Progenitor cell of endocrine pancreas (in vitro differentiated cells): ENCODE results near the gene PRUNE2. TPM values are rescaled to one million over a fixed set of nuclear protein-coding genes. Genes with fewer than 3 reads are reported as not detected.

Experiments used
- DNase-seq: peaks from one replicate; pipeline ENCODE4 v3.0.0; 2021; ENCODE audit warnings: low spot score; ENCODE audit not compliant: unreplicated experiment
- H3K27ac Mint-ChIP-seq: 2 replicates; pipeline ENCODE4 v1.8.0; 2021; ENCODE audit warnings: mild to moderate bottlenecking, moderate library complexity, mixed read lengths
- H3K27me3 Mint-ChIP-seq: 2 replicates; pipeline ENCODE4 v1.8.0; 2021; ENCODE audit warnings: mixed read lengths
- H3K36me3 Mint-ChIP-seq: 2 replicates; pipeline ENCODE4 v1.8.0; 2022; ENCODE audit warnings: mixed read lengths; ENCODE audit not compliant: insufficient read depth
- H3K4me1 Mint-ChIP-seq: 2 replicates; pipeline ENCODE4 v1.8.0; 2021; ENCODE audit warnings: low read depth, mixed read lengths
- H3K4me3 Mint-ChIP-seq: 2 replicates; pipeline ENCODE4 v1.8.0; 2021; ENCODE audit warnings: low read depth, mild to moderate bottlenecking, moderate library complexity, mixed read lengths
- H3K9me3 Mint-ChIP-seq: 2 replicates; pipeline ENCODE4 v1.8.0; 2021; ENCODE audit warnings: low read depth, mixed read lengths
- total RNA-seq: library from RNA; stranded (reverse); gene quantifications from 2 replicates; pipeline ENCODE4 v1.2.1, GENCODE V29; 2021
- TF ChIP-seq, protein P1 (sequence below): fragments of 200-600 bp; sonication (generic); IDR thresholded peaks from one replicate; pipeline ENCODE4 v1.5.0; 2021; ENCODE audit warnings: antibody characterized with exemption, mild to moderate bottlenecking; ENCODE audit not compliant: unreplicated experiment

Gene PRUNE2
- total RNA-seq, 1 donor from 2014 or later, result 5.6 TPM

DNA sequence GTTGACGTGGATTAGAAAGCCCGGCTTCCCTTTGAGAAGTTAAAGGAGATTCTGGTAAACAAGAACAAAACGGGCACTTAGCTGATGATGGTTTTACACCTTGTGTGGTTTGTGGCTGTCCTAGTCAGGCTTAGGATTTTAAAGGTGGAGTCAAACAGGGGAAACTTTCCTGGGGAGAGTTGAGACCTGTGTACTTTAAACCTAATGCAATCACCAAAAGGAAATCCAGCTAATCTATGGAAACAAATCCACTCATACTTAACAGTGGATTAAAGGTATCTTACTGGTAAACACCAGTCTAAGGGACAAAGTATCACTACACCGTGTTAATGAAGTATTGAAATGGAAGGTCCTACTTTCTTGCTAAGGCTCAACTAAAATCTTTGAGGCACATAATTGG, 291.9 kb downstream of the PRUNE2 start:
- H3K4me1 Mint-ChIP-seq, result peaks cover 61% of the 10 kb centered on the region
- DNase-seq, result no peak
- no peaks in the 10 kb centered on the region for H3K9me3 Mint-ChIP-seq
- no peak overlapping the region for H3K27ac Mint-ChIP-seq
- H3K36me3 Mint-ChIP-seq, result no peaks in the 10 kb centered on the region
- no peak overlapping the region for H3K4me3 Mint-ChIP-seq
- TF ChIP-seq, protein P1, sequence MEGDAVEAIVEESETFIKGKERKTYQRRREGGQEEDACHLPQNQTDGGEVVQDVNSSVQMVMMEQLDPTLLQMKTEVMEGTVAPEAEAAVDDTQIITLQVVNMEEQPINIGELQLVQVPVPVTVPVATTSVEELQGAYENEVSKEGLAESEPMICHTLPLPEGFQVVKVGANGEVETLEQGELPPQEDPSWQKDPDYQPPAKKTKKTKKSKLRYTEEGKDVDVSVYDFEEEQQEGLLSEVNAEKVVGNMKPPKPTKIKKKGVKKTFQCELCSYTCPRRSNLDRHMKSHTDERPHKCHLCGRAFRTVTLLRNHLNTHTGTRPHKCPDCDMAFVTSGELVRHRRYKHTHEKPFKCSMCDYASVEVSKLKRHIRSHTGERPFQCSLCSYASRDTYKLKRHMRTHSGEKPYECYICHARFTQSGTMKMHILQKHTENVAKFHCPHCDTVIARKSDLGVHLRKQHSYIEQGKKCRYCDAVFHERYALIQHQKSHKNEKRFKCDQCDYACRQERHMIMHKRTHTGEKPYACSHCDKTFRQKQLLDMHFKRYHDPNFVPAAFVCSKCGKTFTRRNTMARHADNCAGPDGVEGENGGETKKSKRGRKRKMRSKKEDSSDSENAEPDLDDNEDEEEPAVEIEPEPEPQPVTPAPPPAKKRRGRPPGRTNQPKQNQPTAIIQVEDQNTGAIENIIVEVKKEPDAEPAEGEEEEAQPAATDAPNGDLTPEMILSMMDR, result no peak
- no peaks in the 10 kb centered on the region for H3K27me3 Mint-ChIP-seq

DNA sequence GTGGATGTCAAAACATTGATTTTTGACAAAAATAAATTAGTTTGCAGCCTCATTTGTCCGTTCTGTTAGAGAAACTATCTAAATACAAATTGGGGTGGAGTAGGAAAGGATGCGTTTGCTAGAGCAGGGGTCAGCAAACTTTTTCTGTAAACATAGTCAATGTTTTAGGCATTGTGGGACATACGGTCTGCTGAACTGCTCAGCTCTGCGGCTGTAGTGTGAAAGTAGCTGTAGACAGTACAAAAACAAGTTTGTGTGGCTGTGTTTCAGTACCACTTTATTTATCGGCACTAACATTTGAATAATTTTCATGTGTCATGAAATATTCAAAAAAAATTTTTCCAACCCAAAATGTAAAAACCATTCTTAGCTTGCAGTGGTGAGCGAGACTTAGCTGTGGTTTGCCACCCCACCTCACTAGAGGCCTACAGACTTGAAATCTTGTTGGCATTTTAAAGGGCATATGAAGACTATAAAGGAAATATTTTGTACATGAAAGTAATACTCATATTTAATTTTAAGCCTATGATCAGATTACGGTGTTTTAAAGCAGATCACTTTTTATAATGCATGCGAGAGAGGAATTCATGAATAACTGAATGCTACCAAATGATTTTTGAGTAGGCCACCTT, 292.6 kb downstream of the PRUNE2 start:
- Mint-ChIP-seq H3K4me1 (peaks cover 64% of the 10 kb centered on the region), H3K36me3 (no peaks in the 10 kb centered on the region), H3K4me3 (no peak overlapping the region), H3K27ac (no peak overlapping the region), H3K9me3 (no peaks in the 10 kb centered on the region), H3K27me3 (no peaks in the 10 kb centered on the region)
- TF ChIP-seq, protein P1, result no peak
- DNase-seq, result no peak

DNA sequence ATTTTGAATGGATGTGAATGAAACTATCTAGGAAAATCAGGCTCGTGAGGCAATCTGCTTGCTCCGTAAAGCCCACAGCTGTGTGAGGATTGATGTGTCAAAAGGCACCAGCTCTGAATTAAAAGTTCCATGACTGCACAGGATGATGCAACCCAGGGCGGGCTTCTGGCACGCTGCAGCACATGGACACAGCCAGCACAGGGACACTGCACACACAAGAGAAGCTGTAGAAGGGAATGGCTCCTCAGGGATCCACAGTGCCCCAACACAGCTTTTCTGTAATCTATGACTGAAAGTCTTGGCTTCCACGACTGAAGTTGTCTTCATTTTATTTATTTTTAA, 295.9 kb downstream of the PRUNE2 start:
- Mint-ChIP-seq H3K9me3 (no peaks in the 10 kb centered on the region), H3K36me3 (no peaks in the 10 kb centered on the region), H3K27ac (peak overlapping the region; percentile 66), H3K4me3 (no peak overlapping the region), H3K4me1 (peaks cover 52% of the 10 kb centered on the region), H3K27me3 (no peaks in the 10 kb centered on the region)
- TF ChIP-seq, protein P1, result no peak
- DNase-seq, result no peak

DNA sequence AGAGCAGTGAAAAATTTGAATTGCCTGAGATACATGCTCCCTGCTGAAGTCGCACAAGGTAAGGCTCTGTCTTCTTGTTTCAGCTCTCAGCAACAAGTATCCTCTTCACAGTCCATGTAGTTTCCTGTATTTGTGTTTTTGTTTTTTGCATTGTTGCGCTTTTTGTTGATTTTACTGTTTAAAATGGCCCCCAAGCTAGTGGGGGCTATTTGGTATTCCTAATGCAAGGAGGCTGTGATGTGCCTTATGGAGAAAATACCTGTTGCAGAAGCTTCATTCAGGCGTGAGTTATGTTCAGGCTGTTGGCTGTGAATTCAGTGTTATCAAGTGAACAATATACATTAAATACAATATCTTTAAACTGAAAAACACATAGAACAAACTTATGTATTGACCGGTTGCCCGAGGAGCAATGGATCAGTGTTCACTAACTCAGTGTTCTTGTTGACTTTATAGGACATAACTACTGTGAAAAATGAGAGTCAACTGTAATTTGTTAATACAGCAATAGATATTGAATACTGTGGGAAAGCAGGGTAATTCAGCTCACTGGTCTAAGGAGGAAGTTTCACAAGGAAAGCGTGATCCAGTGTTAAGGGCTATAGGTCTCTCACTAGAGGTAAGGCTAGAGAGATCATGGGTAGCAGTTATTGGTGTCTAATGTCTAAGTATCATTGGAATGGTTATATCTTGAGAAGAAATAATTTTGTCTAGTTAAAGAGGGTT, 296.5 kb downstream of the PRUNE2 start:
- Mint-ChIP-seq H3K9me3 (no peaks in the 10 kb centered on the region), H3K4me3 (no peak overlapping the region), H3K27ac (peak overlapping the region; percentile 66), H3K36me3 (no peaks in the 10 kb centered on the region), H3K4me1 (peaks cover 47% of the 10 kb centered on the region), H3K27me3 (no peaks in the 10 kb centered on the region)
- no peak for DNase-seq
- TF ChIP-seq, protein P1, result no peak

DNA sequence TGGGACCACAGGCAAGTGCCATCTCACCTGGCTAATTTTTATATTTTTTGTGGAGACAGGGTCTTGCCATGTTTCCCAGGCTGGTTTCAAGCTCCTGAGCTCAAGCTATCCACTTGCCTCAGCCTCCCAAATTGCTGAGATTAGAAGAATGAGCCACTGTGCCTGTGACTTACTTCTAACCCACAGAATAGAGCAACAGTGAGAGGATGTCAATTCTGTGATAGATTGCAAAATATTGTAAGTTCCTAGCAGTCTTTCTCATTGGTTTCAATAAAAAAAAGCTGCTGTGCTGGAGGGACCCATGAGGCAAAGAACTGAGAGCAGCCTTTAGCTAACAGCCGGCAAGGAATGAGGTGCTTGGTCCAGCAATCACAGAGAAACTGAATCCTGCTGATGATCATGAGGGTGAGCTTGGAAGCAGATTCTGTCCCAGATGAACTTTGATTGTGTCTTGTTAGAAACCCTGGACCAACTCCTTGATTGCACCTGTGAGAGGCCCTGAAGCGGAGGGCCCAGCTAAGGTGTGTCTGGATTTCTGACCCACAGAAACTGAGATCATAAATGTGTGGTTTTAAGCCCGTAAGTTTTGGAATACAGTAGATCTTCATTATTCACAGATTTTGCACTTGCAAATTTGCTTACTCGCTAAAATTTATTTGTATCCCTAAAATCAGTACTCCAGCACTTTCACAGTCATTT, 297.2 kb downstream of the PRUNE2 start:
- peaks cover 41% of the 10 kb centered on the region for H3K4me1 Mint-ChIP-seq

More for the DNA sequence above, 297.2 kb downstream of the PRUNE2 start:
- no peak overlapping the region for H3K4me3 Mint-ChIP-seq
- no peak overlapping the region for H3K27ac Mint-ChIP-seq
- TF ChIP-seq, protein P1, result no peak
- no peaks in the 10 kb centered on the region for H3K9me3 Mint-ChIP-seq
- H3K27me3 Mint-ChIP-seq, result no peaks in the 10 kb centered on the region
- H3K36me3 Mint-ChIP-seq, result no peaks in the 10 kb centered on the region
- no peak for DNase-seq
